Midbrain (tissue), 1 donor: Measurements from ENCODE around the gene BANF2.

ENCODE experiments used
- DNase-seq: peaks from one replicate; lab custom pipeline; 2025; lab: John Stamatoyannopoulos, UW

BANF2 gene

GRCh38 chr20:17735959-17736621 lies 36.3 kb downstream of the BANF2 start:
- no peak for DNase-seq

GRCh38 chr20:17738154-17738553 lies 38.4 kb downstream of the BANF2 start:
- DNase-seq: no peak

- no peak for DNase-seq
These were observed 41.5 kb downstream of the BANF2 start for GRCh38 chr20:17741220-17741619.

GRCh38 chr20:17742731-17743130 lies 43.0 kb downstream of the BANF2 start:
- no peak for DNase-seq

GRCh38 chr20:17743677-17744076 lies 43.9 kb downstream of the BANF2 start:
- DNase-seq: no peak

GRCh38 chr20:17747431-17747846 lies 47.7 kb downstream of the BANF2 start:
- no peak for DNase-seq

GRCh38 chr20:17748279-17748678 lies 48.5 kb downstream of the BANF2 start:
- no peak for DNase-seq

- no peak for DNase-seq
These were observed 49.8 kb downstream of the BANF2 start for GRCh38 chr20:17749626-17749977.

GRCh38 chr20:17749978-17750721 lies 50.4 kb downstream of the BANF2 start:
- no peak for DNase-seq

GRCh38 chr20:17750722-17751045 lies 50.9 kb downstream of the BANF2 start:
- DNase-seq: no peak

GRCh38 chr20:17751640-17752039 lies 51.9 kb downstream of the BANF2 start:
- no peak for DNase-seq

GRCh38 chr20:17752459-17752858 lies 52.7 kb downstream of the BANF2 start:
- DNase-seq: no peak

- no peak for DNase-seq
These were observed 53.8 kb downstream of the BANF2 start for GRCh38 chr20:17753516-17753915.

- no peak for DNase-seq
These were observed 56.8 kb downstream of the BANF2 start for GRCh38 chr20:17756529-17756928.

- DNase-seq: no peak
These were observed 57.7 kb downstream of the BANF2 start for GRCh38 chr20:17757496-17757895.

- no peak for DNase-seq
These were observed 58.2 kb downstream of the BANF2 start for GRCh38 chr20:17758010-17758409.

- DNase-seq: no peak
These were observed 58.7 kb downstream of the BANF2 start for GRCh38 chr20:17758512-17758911.

- DNase-seq: no peak
These were observed 59.7 kb downstream of the BANF2 start for GRCh38 chr20:17759449-17759848.

GRCh38 chr20:17761604-17762003 lies 61.8 kb downstream of the BANF2 start:
- DNase-seq: no peak

- no peak for DNase-seq
These were observed 62.6 kb downstream of the BANF2 start for GRCh38 chr20:17762243-17762872.

GRCh38 chr20:17762873-17763557 lies 63.2 kb downstream of the BANF2 start:
- DNase-seq: no peak

GRCh38 chr20:17765017-17765416 lies 65.3 kb downstream of the BANF2 start:
- no peak for DNase-seq

GRCh38 chr20:17765584-17765983 lies 65.8 kb downstream of the BANF2 start:
- no peak for DNase-seq
